GM18520 (cell line): Measurements from ENCODE around the gene CDH13.

ENCODE experiments used
- ATAC-seq: cut with Tn5 transposase; IDR thresholded peaks from one replicate; pipeline ENCODE4 v1.9.1; 2021; ENCODE audit not compliant: unreplicated experiment

CDH13 gene

GRCh38 chr16:82991966-82992675 lies 365.4 kb downstream of the CDH13 start:
- ATAC-seq, result no peak

GRCh38 chr16:82992786-82993185 lies 366.0 kb downstream of the CDH13 start:
- no peak for ATAC-seq

GRCh38 chr16:82993415-82993814 lies 366.6 kb downstream of the CDH13 start:
- no peak for ATAC-seq

GRCh38 chr16:82993926-82994325 lies 367.2 kb downstream of the CDH13 start:
- ATAC-seq, result no peak

- ATAC-seq, result no peak
These were observed 368.6 kb downstream of the CDH13 start for GRCh38 chr16:82995286-82995923.

GRCh38 chr16:82995924-82996441 lies 369.2 kb downstream of the CDH13 start:
- ATAC-seq, result no peak

GRCh38 chr16:82996814-82997213 lies 370.0 kb downstream of the CDH13 start:
- no peak for ATAC-seq

- ATAC-seq, result no peak
These were observed 372.9 kb downstream of the CDH13 start for GRCh38 chr16:82999711-83000110.

- no peak for ATAC-seq
These were observed 375.9 kb downstream of the CDH13 start for GRCh38 chr16:83002351-83003334.

GRCh38 chr16:83004868-83005652 lies 378.3 kb downstream of the CDH13 start:
- no peak for ATAC-seq

GRCh38 chr16:83005653-83006160 lies 378.9 kb downstream of the CDH13 start:
- ATAC-seq, result no peak

- peak; percentile 58 for ATAC-seq
These were observed 384.3 kb downstream of the CDH13 start for GRCh38 chr16:83010776-83011720.

GRCh38 chr16:83011939-83012338 lies 385.2 kb downstream of the CDH13 start:
- ATAC-seq, result no peak

GRCh38 chr16:83013071-83013470 lies 386.3 kb downstream of the CDH13 start:
- ATAC-seq, result no peak

- no peak for ATAC-seq
These were observed 393.2 kb downstream of the CDH13 start for GRCh38 chr16:83019963-83020362.

- no peak for ATAC-seq
These were observed 394.3 kb downstream of the CDH13 start for GRCh38 chr16:83021045-83021444.

GRCh38 chr16:83021746-83022145 lies 395.0 kb downstream of the CDH13 start:
- ATAC-seq, result no peak

- ATAC-seq, result no peak
These were observed 396.2 kb downstream of the CDH13 start for GRCh38 chr16:83023011-83023410.

- no peak for ATAC-seq
These were observed 396.9 kb downstream of the CDH13 start for GRCh38 chr16:83023640-83024039.
